Hepatocyte (in vitro differentiated cells): Measurements from ENCODE around the gene TRIM8. TPM values are rescaled to one million over a fixed set of nuclear protein-coding genes. Genes with fewer than 3 reads are reported as not detected.

ENCODE experiments used
- DNase-seq: peaks from one replicate; pipeline ENCODE4 v3.0.0-alpha.2; 2016; ENCODE audit warnings: low spot score
- H2AFZ ChIP-seq: fragments of 200-600 bp; sonication (generic); 2 replicates; pipeline ENCODE4 v1.6.0; 2016; ENCODE audit warnings: antibody characterized with exemption, mild to moderate bottlenecking
- H3K27ac ChIP-seq: fragments of 200-600 bp; sonication (generic); 2 replicates; pipeline ENCODE4 v1.5.1; 2016; ENCODE audit warnings: mild to moderate bottlenecking
- H3K27me3 ChIP-seq: fragments of 200-600 bp; sonication (generic); 2 replicates; pipeline ENCODE4 v1.6.1; 2016
- H3K36me3 ChIP-seq: fragments of 200-600 bp; sonication (generic); replicated peaks from 2 replicates; pipeline ENCODE4 v1.5.1; 2016; ENCODE audit warnings: low read depth; ENCODE audit not compliant: insufficient read depth
- H3K4me1 ChIP-seq: fragments of 200-600 bp; sonication (generic); 2 replicates; pipeline ENCODE4 v1.5.1; 2016; ENCODE audit warnings: mild to moderate bottlenecking, moderate library complexity; ENCODE audit not compliant: insufficient read depth
- H3K4me2 ChIP-seq: fragments of 200-600 bp; sonication (generic); 2 replicates; pipeline ENCODE4 v1.6.0; 2016
- H3K4me3 ChIP-seq: fragments of 200-600 bp; sonication (generic); 2 replicates; pipeline ENCODE4 v1.5.1; 2016; ENCODE audit warnings: mild to moderate bottlenecking
- H3K79me2 ChIP-seq: fragments of 200-600 bp; sonication (generic); 2 replicates; pipeline ENCODE4 v1.6.0; 2017; ENCODE audit warnings: mild to moderate bottlenecking
- H3K9me2 ChIP-seq: fragments of 200-600 bp; sonication (generic); replicated peaks from 2 replicates; pipeline ENCODE4 v1.6.0; 2017; ENCODE audit warnings: mild to moderate bottlenecking; ENCODE audit not compliant: insufficient read depth
- H3K9me3 ChIP-seq: fragments of 200-600 bp; sonication (generic); 2 replicates; pipeline ENCODE4 v1.5.1; 2016; ENCODE audit warnings: low read depth, mild to moderate bottlenecking
- H4K20me1 ChIP-seq: fragments of 200-600 bp; sonication (generic); 2 replicates; pipeline ENCODE4 v1.6.0; 2016; ENCODE audit warnings: mild to moderate bottlenecking; ENCODE audit not compliant: insufficient read depth, poor library complexity, severe bottlenecking
- CTCF ChIP-seq: fragments of 200-600 bp; sonication (generic); IDR thresholded peaks from 2 replicates; pipeline ENCODE4 v1.5.1; 2016; ENCODE audit warnings: antibody characterized with exemption, mild to moderate bottlenecking; ENCODE audit not compliant: poor library complexity
- EZH2 ChIP-seq: fragments of 200-600 bp; sonication (generic); IDR thresholded peaks from 2 replicates; pipeline ENCODE4 v1.6.1; 2016; ENCODE audit warnings: antibody characterized with exemption, mild to moderate bottlenecking, borderline replicate concordance
- EZH2phosphoT487 ChIP-seq: fragments of 200-600 bp; sonication (generic); IDR thresholded peaks from one replicate; pipeline ENCODE4 v1.6.1; 2018; ENCODE audit warnings: antibody characterized with exemption, mild to moderate bottlenecking, low read depth, moderate library complexity; ENCODE audit not compliant: unreplicated experiment, severe bottlenecking
- WGBS: methylation state at CpG from one replicate; pipeline ENCODE4 v1.1.6; 2016; ENCODE audit warnings: low lambda C conversion rate; ENCODE audit errors: missing lambda C conversion rate; 5-methylcytosine and 5-hydroxymethylcytosine counted together
- polyA plus RNA-seq: library from polyadenylated mRNA; unstranded; fragments of >200 nt; fragmentation: Nextera tagmentation; extraction: Ambion mirVana; gene quantifications from 2 replicates; pipeline ENCODE4 v1.2.1, GENCODE V29; 2016
- total RNA-seq: library from RNA; depleted of rRNA; stranded (reverse); fragments of >200 nt; gene quantifications from 2 replicates; pipeline ENCODE4 v1.2.3, GENCODE V29; 2014

TRIM8 gene
- total and polyA plus RNA-seq, 2 experiments from 2014 or later, result 53.3 to 61.2 TPM

- Histone ChIP-seq H3K9me3 (no peaks in the 10 kb centered on the region), H3K9me2 (no peaks in the 10 kb centered on the region), H2AFZ (no peak overlapping the region), H3K36me3 (no peaks in the 10 kb centered on the region), H4K20me1 (peaks cover 75% of the 10 kb centered on the region), H3K27me3 (no peaks in the 10 kb centered on the region), H3K4me2 (no peak overlapping the region), H3K79me2 (peaks cover 74% of the 10 kb centered on the region), H3K27ac (no peak overlapping the region), H3K4me1 (peaks cover 29% of the 10 kb centered on the region), H3K4me3 (no peak overlapping the region)
- 93% methylated on average over 12 of the region's 12 CpGs for WGBS
- no peak for DNase-seq
- TF ChIP-seq CTCF (no peak), EZH2 (no peak), EZH2phosphoT487 (no peak)
Observed at GRCh38 chr10:102652170-102652916, 8.1 kb downstream of the TRIM8 start.

GRCh38 chr10:102653060-102653459 lies 8.8 kb downstream of the TRIM8 start:
- Histone ChIP-seq H3K79me2 (peaks cover 67% of the 10 kb centered on the region), H2AFZ (no peak overlapping the region), H3K27me3 (no peaks in the 10 kb centered on the region), H3K4me3 (no peak overlapping the region), H4K20me1 (peaks cover 67% of the 10 kb centered on the region), H3K36me3 (no peaks in the 10 kb centered on the region), H3K4me1 (peaks cover 23% of the 10 kb centered on the region), H3K4me2 (no peak overlapping the region), H3K27ac (no peak overlapping the region), H3K9me3 (no peaks in the 10 kb centered on the region), H3K9me2 (no peaks in the 10 kb centered on the region)
- DNase-seq, result no peak
- TF ChIP-seq EZH2phosphoT487 (no peak), CTCF (no peak), EZH2 (no peak)
- WGBS, result 86% methylated on average over 1 of the region's 1 CpG

- no peaks in the 10 kb centered on the region for H3K27me3 ChIP-seq
- H3K9me3 ChIP-seq, result no peaks in the 10 kb centered on the region
- TF ChIP-seq EZH2phosphoT487 (no peak), CTCF (no peak)
- no peak overlapping the region for H3K4me2 ChIP-seq
- H3K4me3 ChIP-seq, result no peak overlapping the region
- WGBS, result 94% methylated on average over 6 of the region's 7 CpGs
- H3K36me3 ChIP-seq, result no peaks in the 10 kb centered on the region
- no peak overlapping the region for H3K27ac ChIP-seq
- H3K4me1 ChIP-seq, result peaks cover 8% of the 10 kb centered on the region
- no peaks in the 10 kb centered on the region for H3K9me2 ChIP-seq
- H2AFZ ChIP-seq, result no peak overlapping the region
- peaks cover 52% of the 10 kb centered on the region for H4K20me1 ChIP-seq
- H3K79me2 ChIP-seq, result peaks cover 52% of the 10 kb centered on the region
- no peak for DNase-seq
Observed at GRCh38 chr10:102654566-102654965, 10.3 kb downstream of the TRIM8 start.
